ACC112 (cell line): ENCODE results near the gene ADAMTS18.

Source experiments
- H2AFZ ChIP-seq: fragments of 200-600 bp; sonication (generic); one replicate; pipeline ENCODE4 v1.6.0; 2017; ENCODE audit warnings: antibody characterized with exemption, low read length; ENCODE audit not compliant: unreplicated experiment
- H3K27ac ChIP-seq: fragments of 200-600 bp; sonication (generic); 2 replicates; pipeline ENCODE4 v1.5.1; 2014; ENCODE audit warnings: low read depth, mild to moderate bottlenecking, antibody characterized with exemption, low read length, moderate library complexity
- H3K27me3 ChIP-seq: fragments of 200-600 bp; sonication (generic); 2 replicates; pipeline ENCODE4 v1.6.1; 2014; ENCODE audit warnings: mild to moderate bottlenecking, antibody characterized with exemption, low read length, moderate library complexity, mixed read lengths; ENCODE audit not compliant: insufficient read depth
- H3K36me3 ChIP-seq: fragments of 200-600 bp; sonication (generic); 2 replicates; pipeline ENCODE4 v1.6.1; 2016; ENCODE audit warnings: mild to moderate bottlenecking, antibody characterized with exemption, low read length, moderate library complexity, mixed read lengths; ENCODE audit not compliant: insufficient read depth
- H3K4me1 ChIP-seq: fragments of 200-600 bp; sonication (generic); one replicate; pipeline ENCODE4 v1.6.1; 2016; ENCODE audit warnings: low read length, mixed read lengths; ENCODE audit not compliant: insufficient read depth, unreplicated experiment, control insufficient read depth
- H3K4me3 ChIP-seq: fragments of 200-600 bp; sonication (generic); 2 replicates; pipeline ENCODE4 v1.5.1; 2014; ENCODE audit warnings: mild to moderate bottlenecking, low read depth, low read length
- H3K79me2 ChIP-seq: fragments of 200-600 bp; sonication (generic); one replicate; pipeline ENCODE4 v1.6.0; 2016; ENCODE audit warnings: low read length; ENCODE audit not compliant: control insufficient read depth, unreplicated experiment, insufficient read depth

The ADAMTS18 gene

GRCh38 chr16:77306075-77306474, 128.8 kb downstream of the ADAMTS18 start:
- Histone ChIP-seq H3K27me3 (no peaks in the 10 kb centered on the region), H3K27ac (no peak overlapping the region), H2AFZ (no peak overlapping the region), H3K79me2 (no peaks in the 10 kb centered on the region), H3K4me1 (peaks cover 38% of the 10 kb centered on the region), H3K36me3 (no peaks in the 10 kb centered on the region), H3K4me3 (no peak overlapping the region)

GRCh38 chr16:77304877-77305276, 130.0 kb downstream of the ADAMTS18 start:
- Histone ChIP-seq H3K36me3 (no peaks in the 10 kb centered on the region), H3K4me3 (no peak overlapping the region), H2AFZ (no peak overlapping the region), H3K4me1 (peaks cover 44% of the 10 kb centered on the region), H3K27me3 (no peaks in the 10 kb centered on the region), H3K79me2 (no peaks in the 10 kb centered on the region), H3K27ac (no peak overlapping the region)

- Histone ChIP-seq H3K4me1 (peaks cover 43% of the 10 kb centered on the region), H2AFZ (no peak overlapping the region), H3K36me3 (no peaks in the 10 kb centered on the region), H3K4me3 (no peak overlapping the region), H3K27ac (no peak overlapping the region), H3K79me2 (no peaks in the 10 kb centered on the region), H3K27me3 (no peaks in the 10 kb centered on the region)
Observed at GRCh38 chr16:77304134-77304533, 130.7 kb downstream of the ADAMTS18 start.

- Histone ChIP-seq H3K4me1 (peaks cover 40% of the 10 kb centered on the region), H3K4me3 (no peak overlapping the region), H3K36me3 (no peaks in the 10 kb centered on the region), H3K27me3 (no peaks in the 10 kb centered on the region), H3K27ac (no peak overlapping the region), H2AFZ (no peak overlapping the region), H3K79me2 (no peaks in the 10 kb centered on the region)
Observed at GRCh38 chr16:77302674-77303073, 132.2 kb downstream of the ADAMTS18 start.

GRCh38 chr16:77302249-77302648, 132.6 kb downstream of the ADAMTS18 start:
- Histone ChIP-seq H3K27ac (no peak overlapping the region), H3K79me2 (no peaks in the 10 kb centered on the region), H2AFZ (no peak overlapping the region), H3K4me3 (no peak overlapping the region), H3K36me3 (no peaks in the 10 kb centered on the region), H3K4me1 (peaks cover 40% of the 10 kb centered on the region), H3K27me3 (no peaks in the 10 kb centered on the region)

GRCh38 chr16:77300256-77300655, 134.6 kb downstream of the ADAMTS18 start:
- H3K79me2 ChIP-seq, result no peaks in the 10 kb centered on the region
- no peak overlapping the region for H3K4me3 ChIP-seq
- no peaks in the 10 kb centered on the region for H3K36me3 ChIP-seq
- no peak overlapping the region for H2AFZ ChIP-seq
- H3K4me1 ChIP-seq, result peaks cover 43% of the 10 kb centered on the region
- H3K27me3 ChIP-seq, result no peaks in the 10 kb centered on the region
- no peak overlapping the region for H3K27ac ChIP-seq

GRCh38 chr16:77299395-77299794, 135.4 kb downstream of the ADAMTS18 start:
- Histone ChIP-seq H3K27me3 (no peaks in the 10 kb centered on the region), H3K4me3 (no peak overlapping the region; the same call in 1 of the 2 replicates), H3K27ac (peak overlapping the region; percentile 79), H3K79me2 (no peaks in the 10 kb centered on the region), H3K4me1 (peaks cover 43% of the 10 kb centered on the region), H2AFZ (no peak overlapping the region), H3K36me3 (no peaks in the 10 kb centered on the region)

- H3K27me3 ChIP-seq, result no peaks in the 10 kb centered on the region
- H2AFZ ChIP-seq, result no peak overlapping the region
- H3K4me3 ChIP-seq, result peak overlapping the region; percentile 29; the same call in 1 of the 2 replicates
- H3K27ac ChIP-seq, result peak overlapping the region; percentile 79
- no peaks in the 10 kb centered on the region for H3K36me3 ChIP-seq
- H3K79me2 ChIP-seq, result no peaks in the 10 kb centered on the region
- peaks cover 43% of the 10 kb centered on the region for H3K4me1 ChIP-seq
Observed at GRCh38 chr16:77298418-77299360, 136.1 kb downstream of the ADAMTS18 start.

- Histone ChIP-seq H3K27me3 (no peaks in the 10 kb centered on the region), H3K4me3 (peak overlapping the region; percentile 10; the same call in 1 of the 2 replicates), H3K79me2 (no peaks in the 10 kb centered on the region), H3K4me1 (peaks cover 43% of the 10 kb centered on the region), H3K36me3 (no peaks in the 10 kb centered on the region), H3K27ac (peak overlapping the region; percentile 79), H2AFZ (no peak overlapping the region)
Observed at GRCh38 chr16:77297996-77298395, 136.8 kb downstream of the ADAMTS18 start.

- Histone ChIP-seq H3K4me3 (no peak overlapping the region), H3K27me3 (no peaks in the 10 kb centered on the region), H2AFZ (no peak overlapping the region), H3K27ac (no peak overlapping the region), H3K36me3 (no peaks in the 10 kb centered on the region), H3K4me1 (peaks cover 35% of the 10 kb centered on the region), H3K79me2 (no peaks in the 10 kb centered on the region)
Observed at GRCh38 chr16:77295896-77296295, 138.9 kb downstream of the ADAMTS18 start.
